ENCODE data around the gene TRIM63.

TRIM63 gene

GRCh38 chr1:26016953-26017545, 50.4 kb downstream of the TRIM63 start:
- DNase-seq (ENCODE audit: low spot score): no peak

GRCh38 chr1:26016258-26016952, 51.0 kb downstream of the TRIM63 start:
- no peak for DNase-seq (ENCODE audit: low spot score)

GRCh38 chr1:26015358-26015757, 52.1 kb downstream of the TRIM63 start:
- no peak for DNase-seq (ENCODE audit: low spot score)

- no peak for DNase-seq (ENCODE audit: low spot score)
These were observed 53.3 kb downstream of the TRIM63 start for GRCh38 chr1:26014179-26014578.

GRCh38 chr1:26012864-26013263, 54.6 kb downstream of the TRIM63 start:
- DNase-seq (ENCODE audit: low spot score): no peak

GRCh38 chr1:26010825-26011224, 56.6 kb downstream of the TRIM63 start:
- no peak for DNase-seq (ENCODE audit: low spot score)

- no peak for DNase-seq (ENCODE audit: low spot score)
These were observed 57.5 kb downstream of the TRIM63 start for GRCh38 chr1:26009796-26010447.

GRCh38 chr1:26006710-26007109, 60.7 kb downstream of the TRIM63 start:
- DNase-seq (ENCODE audit: low spot score): no peak

- no peak for DNase-seq (ENCODE audit: low spot score)
These were observed 61.9 kb downstream of the TRIM63 start for GRCh38 chr1:26005434-26006105.

- no peak for DNase-seq (ENCODE audit: low spot score)
These were observed 63.7 kb downstream of the TRIM63 start for GRCh38 chr1:26003756-26004155.

- DNase-seq (ENCODE audit: low spot score): no peak
These were observed 64.2 kb downstream of the TRIM63 start for GRCh38 chr1:26003262-26003661.

All from left forelimb (tissue), 1 donor.